HG02981 (cell line): Measurements from ENCODE around the gene TGFBR2.
"Not testable (repeated sequence)": the region's sequence is repeated elsewhere in the genome, so short reads cannot be mapped to it uniquely, and the experiment has no call there.

ENCODE experiments used
- ATAC-seq: cut with Tn5 transposase; IDR thresholded peaks from one replicate; pipeline ENCODE4 v1.9.1; 2021; ENCODE audit warnings: mild to moderate bottlenecking, moderate library complexity; ENCODE audit not compliant: unreplicated experiment

Gene TGFBR2

DNA sequence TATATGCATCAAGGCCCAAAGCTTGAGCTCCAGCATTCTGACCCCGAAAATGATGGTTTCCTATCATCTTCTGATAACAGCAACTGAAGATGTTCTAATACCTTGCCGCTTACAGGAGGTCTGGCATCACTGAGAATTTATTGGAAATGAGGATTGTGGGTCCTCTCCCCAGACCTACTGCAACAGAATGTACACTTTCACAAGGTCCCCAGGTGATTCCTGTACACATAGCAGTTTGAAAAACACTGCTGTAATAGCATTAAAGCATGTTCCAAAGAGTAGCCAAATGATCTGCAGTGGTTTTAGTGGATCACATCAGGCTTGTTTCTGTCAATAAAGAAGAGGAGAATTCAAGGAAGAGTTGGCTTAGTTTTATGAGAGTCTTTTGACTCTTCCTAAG is 11.3 kb downstream of the TGFBR2 start:
- no peak for ATAC-seq

DNA sequence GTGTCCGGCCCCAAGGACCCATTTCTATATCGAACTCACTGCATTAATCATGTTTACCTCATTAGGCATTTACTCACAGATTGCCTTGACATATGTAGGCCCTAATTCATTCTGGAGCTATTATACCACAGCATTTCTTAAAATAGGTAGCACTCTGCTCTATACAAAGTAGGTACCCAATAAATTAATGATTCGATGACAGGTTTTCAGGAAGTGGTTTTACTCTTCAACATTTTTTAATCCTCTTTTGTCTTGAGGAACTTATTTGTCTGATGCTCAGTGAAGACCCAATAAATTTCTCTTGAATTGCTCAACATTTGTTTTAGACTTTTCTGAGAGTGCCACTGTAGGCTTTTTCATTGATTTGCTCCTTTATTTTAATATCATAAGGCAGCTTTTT is 12.1 kb downstream of the TGFBR2 start:
- ATAC-seq = no peak

DNA sequence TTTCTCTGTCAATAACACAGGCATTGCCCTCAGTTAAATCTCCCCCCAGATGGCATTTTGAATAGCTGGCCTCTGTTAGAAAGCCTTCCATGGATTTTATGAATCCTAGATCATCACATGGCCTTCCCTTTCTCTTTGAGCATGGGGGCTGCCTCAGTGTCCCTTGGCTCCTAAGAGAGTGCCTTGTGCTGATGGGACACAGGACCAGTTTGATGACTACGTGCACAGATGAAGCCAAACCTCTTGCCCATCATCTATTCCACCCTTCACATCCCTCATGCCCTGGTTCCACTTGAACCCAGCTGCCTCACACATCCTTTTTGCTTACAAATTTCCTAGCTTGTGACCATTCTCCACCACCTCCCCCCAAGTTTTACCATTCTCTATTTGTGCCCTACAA is 12.9 kb downstream of the TGFBR2 start:
- ATAC-seq = no peak

DNA sequence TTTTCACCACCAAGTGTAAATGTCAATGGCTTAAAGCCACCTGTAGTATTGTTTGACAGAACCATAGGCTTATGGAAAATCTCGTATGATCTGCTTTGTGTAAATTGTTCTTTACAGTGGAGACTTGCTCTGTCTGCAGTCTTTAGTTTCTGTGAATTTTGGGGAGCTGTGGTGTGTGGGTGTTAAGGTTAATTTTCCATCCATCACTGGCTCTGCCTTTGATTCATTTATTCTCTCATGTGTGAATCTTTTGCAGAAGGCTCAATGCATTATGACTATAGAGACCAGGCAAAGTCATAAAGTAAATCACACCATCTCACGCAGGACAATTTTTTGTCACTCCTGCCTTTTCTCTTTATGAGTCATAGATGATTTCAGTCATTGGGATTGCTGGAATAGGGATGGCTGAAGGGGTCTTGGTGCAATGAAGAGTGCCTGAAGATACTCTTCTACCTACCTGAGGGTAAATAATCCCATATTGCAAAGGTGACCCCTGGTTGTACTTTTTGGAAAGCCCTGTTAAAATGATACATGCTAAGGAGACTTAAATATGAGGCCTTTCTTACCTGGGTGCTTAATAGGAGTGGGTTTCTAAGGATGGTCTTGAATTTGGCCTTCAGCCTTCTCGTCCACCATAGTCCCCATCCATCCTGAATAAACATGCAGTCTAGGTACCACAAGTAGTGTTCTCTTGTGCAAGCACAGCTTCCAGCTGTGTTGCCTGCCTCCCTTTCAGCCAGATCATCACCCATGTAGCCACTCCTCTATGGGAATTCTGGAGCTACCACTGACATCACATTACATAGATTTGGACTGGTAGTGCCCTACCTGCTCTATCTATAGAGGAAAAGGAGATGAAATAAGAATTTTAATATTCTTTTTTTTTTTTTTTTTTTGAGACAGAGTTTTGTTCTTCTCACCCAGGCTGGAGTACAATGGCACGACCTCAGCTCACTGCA is 14.3 kb downstream of the TGFBR2 start:
- no peak for ATAC-seq

DNA sequence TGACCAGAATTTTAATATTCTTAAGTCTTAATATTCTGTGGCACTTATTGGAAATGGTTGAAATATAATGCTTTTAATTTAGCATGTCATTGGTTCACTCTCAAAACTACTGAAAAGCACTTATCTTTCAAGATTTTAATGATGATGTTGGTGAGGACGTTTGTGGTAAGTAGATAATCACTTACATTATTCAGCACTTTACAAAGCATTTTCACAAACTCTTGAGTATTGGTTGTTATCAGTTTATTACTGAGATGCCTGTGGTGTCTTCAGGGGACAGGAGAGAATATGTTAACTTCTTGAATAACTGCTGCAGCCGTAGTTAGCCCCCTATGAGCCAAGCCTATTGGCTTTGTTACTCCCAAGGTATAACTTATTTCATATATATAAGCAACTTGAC is 15.2 kb downstream of the TGFBR2 start:
- ATAC-seq = no peak

DNA sequence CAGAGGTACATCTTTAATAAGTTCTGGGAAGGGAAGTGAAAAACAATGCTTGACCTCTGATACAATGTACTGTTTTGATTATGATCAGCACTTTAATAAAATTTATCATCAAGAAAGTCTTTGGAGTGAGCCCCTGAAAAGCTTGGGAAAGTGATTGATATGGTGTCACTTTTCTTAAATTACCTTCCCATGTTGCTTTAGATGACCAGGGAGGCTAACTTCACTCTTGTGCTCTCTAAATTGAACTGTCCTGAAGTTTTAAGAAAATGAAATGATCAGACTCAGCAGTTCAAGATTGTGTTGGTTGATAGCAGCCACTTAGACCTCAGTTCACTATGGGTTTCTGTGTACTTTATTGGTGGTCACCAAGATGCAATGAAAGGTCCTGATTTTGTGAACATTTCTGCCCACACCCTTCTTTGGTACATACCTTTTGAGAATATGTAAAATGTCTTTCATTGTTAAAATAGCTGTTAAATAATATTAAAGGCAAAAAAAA is 15.7 kb downstream of the TGFBR2 start:
- no peak for ATAC-seq

DNA sequence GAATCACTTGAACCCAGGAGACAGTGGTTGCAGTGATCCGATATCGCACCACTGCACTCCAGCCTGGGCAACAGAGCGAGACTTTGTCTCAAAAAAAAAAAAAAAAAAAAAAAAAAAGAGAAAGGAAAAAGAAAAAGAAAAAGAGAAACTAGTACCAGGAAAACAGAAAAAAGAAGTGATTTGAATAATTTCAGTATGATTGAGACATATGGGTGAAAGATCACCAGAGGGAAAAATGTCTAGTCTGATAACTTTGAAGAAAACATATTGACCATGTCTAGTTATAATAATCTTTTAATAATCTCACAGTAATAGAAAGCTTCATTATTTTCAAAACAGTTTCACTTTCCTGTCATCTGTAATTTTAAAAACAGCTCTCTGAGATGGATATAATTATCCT is 16.4 kb downstream of the TGFBR2 start:
- no peak for ATAC-seq

DNA sequence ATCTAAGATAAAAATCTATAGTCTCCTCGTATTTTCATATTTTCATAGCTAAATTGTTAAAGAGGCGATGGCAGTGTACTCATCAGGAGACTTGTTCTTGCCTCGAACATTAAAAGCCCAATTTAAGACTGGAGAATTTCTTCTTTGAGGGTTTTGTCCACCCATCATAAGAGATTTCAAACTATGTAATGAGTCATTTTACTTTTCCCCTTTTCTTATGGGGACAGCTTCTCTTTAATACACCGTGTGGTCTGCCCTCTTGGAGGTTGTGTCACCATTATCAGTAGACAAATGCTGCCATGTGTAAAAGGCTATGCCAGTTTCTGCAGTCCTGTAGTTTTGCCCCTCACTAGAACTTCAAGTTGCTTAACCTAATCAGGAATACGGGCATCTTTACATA is 16.9 kb downstream of the TGFBR2 start:
- ATAC-seq = no peak

DNA sequence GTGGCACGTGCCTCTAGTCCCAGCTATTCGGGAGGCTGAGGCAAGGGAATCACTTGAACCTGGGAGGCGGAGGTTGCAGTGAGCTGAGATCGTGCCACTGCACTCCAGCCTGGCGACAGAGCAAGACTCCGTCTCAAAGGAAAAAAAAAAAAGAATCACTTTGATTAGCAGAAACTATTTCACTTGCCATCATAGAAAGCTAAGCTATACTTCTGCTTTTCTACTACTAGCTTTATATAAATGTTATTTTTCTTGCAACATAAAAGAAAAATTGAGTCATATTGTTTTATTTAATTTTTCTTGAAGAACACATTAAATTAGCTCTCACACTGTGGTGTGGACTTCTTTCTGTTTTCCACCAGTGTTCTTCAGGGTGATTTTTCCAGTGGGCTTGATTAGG is 18.1 kb downstream of the TGFBR2 start:
- ATAC-seq = not testable (repeated sequence)

DNA sequence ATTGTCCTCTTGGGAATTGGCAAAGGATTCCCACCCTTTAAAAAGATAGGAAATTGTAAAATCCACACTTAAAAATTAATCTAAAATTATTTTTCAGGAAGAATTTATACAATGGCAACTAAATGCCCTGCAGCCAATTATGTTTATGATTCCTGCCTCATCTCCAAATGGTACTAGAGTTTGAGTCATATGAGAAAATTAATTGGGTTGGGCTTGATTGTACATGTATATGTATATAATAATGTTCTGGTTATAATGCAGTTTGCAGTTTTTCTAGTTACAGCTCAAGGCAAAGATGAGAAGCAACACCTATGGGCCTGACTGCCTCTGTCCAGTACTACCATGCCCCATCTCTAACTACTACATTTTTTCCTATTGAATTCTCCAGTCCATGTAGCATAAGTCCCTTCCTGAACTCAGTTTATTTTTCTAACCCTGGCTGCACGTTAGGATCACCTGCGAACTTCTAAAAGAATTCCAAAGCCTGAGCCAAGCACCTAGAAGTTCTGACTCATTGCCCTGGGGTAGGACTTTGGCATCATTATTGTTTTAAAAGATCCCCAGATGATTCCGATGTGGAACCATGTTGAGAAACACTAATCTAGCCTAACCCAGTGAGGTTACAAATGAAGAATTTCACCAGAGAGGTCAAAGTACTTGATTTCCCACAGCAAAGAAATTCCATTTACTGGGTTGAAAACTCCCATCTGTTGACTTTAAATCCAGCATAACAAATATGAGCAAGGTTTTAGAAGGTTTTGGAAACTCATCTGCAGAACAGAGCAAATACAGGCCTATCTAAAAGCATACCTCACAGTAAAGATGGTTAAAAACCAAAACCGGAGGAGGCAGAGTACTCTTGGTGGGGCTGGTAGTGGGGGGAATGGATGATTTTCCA is 19.4 kb downstream of the TGFBR2 start:
- no peak for ATAC-seq

DNA sequence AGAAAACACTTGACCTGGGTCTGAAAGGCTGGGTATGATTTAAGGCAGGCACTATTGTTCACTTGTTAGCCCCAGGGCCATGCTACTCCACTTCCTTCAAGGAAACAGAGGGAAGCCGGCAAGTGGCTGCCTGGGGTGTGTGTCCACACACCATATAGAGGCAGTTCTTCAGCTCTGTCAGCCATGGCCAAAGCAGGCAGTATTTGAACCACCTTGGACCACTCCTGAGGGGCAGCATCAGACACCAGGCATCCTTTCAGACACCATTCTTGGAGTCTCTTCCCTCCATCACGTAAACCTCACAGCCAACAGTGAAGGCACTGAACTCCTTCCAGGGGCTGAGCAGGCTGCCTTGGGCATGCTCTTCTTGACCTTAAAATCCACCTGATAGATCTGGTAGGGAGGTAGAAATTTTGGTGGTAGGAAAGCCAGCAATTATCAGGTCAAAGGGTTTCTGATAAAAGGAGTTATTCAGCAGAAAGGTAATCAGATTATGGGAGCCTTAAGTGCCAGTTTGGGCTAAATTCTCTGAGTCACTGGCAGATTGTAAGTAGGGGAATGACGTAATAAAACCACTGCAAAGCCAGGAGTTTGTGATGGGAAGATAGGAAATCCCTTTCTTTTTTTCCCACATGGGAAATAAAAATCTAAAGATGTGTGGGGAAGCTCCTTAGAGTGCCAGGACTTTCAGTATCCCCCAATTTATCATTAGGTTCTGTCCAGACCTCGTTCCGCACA is 20.2 kb downstream of the TGFBR2 start:
- no peak for ATAC-seq

DNA sequence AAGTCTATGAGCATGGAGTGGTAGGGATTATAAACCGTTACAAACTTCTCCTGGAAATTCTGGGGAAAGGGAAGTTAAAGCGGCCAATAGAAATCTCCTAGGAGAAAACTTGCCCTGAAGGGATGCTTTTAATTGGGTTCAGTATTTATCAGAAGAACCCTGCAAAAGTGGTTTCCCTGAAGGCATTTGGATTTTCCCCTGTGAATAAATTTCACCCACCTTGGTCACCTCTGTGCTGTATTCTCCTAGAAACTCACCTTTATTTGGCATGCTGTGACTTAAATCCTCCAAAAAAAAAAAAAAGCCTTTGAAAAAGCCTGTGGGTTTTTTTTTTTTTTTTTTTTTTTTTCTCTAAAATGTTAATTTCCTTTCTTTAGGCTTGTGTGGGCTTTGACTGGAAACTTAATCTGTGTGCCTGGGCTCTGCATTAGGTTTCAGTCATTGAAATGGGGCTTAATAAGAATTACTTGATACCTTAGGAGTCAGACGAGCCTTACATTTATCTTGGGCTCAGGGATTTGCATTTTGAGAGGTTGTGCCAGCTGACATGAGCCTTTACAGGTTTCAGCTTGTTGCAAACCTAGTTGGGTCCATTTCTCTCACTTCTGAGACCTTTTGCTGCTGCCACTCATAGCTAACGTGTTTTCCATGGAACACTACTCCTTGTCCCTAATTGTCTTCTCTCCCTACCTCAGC is 22.0 kb downstream of the TGFBR2 start:
- ATAC-seq = no peak

DNA sequence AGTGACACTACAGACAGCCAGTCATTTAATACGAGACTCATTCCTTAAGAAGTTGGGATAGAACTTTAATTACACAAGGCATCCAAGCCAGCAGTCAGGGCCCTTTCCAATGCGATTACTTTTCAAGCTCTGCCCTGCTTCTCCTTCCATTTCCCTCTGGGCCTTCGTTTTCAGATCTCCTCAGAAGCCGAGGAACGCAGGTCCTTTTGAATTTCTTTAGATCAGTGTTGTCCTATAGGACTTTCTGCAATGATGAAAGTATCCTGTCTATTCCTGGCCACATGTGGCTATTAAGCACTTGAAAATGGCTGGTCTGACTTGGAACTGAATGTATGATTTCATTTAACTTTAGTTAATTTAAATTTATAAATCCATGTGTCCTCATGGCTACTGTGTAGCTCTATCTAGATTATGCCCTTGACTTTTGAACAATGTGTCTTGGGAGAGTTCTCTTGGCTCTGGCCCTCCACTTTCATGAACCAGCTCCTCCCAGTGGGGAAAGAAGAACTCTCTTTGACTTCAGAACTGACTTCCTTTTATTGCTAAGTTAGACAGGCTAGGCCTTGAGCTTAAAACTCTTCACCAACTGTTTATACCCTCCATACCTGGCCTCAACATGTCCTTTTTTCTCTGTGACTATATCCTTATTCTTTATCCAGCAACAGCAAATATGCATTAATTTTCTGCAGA is 22.6 kb downstream of the TGFBR2 start:
- no peak for ATAC-seq

DNA sequence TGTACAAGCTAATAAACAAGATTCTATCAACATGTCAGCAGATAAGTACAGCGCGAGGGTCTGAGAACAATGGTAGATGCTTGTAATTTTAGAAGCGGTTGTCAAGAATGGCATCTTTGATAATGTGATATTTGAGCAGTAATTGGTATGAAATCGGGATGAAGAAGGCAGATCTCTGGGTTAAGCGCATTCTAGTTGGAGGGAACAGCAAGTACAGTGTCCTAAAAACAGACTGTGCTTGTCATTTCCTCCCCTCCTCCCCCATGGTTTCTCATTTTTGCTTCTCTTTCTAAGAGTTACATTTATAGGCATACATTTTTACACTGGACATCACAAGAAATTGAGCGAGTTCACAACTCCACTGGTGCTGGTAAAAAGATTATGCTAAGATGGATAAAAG is 23.3 kb downstream of the TGFBR2 start:
- ATAC-seq = no peak

DNA sequence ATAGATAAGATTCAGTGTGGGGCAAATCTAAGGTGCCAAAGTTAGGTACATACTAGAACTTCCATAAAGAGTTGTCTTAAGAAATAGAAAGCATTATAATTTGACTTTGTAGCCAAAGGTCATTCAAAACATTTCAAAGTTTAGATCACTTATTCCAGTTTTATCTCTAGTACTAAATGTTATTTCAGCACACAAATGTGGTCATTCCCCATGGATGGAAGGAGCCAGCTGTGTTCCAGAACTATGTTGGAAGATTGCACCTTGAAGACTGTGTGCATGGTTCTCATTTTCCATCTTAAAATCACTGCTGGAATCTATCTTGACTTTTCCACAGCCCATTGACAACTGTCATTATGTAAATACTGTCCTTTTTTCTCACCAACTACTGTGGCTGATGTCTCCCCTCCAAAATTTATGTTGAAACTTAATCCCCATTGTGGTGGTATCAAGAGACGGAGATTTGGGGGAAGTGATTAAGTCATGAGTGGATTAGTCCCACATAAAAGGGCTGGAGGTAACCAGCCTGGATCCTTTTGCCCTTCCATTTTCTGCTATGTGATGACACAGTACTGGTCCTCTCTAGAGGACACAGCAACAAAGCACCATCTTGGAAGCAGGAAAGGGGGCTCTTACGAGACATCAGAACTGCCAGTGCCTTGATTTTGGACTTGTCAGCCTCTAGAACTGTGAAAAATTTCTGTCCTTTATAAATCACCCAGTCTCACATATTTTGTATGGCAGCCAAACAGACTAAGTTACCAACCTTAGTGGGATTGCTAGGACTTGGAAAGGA is 24.0 kb downstream of the TGFBR2 start:
- no peak for ATAC-seq

DNA sequence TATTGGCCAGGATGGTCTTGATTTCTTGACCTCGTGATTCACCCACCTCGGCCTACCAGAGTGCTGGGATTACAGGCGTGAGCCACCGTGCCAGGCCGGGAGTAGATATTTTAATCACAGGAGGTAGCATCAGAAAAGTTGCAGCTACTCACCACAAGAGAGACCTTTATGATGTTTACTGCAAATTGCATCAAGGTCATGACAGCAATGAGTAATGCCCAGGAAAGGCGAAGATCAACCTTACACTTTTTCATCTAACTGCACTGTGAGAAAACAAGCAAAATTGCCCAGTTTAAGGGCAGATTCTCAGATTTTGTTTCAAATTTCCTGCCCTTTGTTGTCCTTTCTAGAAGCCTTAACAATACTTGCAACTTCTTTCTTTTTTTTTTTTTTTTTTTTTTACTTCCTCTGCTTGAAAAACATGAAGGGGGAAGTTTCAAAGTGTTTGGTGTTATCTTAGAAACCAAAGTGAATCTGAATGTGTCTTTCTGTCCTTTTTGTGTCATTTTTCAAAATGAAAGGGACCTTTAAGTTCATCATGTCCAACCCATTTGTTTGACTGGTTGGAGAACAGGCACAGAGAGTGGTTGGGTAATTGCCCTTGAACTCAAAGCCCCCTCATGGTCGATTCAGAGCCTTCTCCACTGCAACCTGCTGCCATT is 25.0 kb downstream of the TGFBR2 start:
- no peak for ATAC-seq

DNA sequence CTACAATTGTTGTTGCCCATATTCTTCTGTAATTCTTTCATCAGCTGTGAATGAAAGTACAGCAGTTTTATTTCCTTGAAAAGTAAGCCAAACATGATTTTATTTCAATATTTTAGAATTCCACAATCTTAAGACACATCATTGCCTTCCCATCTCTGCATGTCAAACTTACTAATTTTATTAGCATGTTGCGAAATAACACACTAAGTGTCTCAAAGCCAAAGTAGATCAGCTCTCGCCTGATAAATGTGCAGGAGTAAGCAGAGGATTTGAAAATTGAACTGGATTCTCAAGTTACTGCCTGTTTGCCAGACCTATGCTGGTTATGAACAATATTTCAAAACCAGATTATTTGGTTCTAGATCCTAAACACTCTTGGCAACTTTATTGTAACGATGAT is 25.7 kb downstream of the TGFBR2 start:
- no peak for ATAC-seq

DNA sequence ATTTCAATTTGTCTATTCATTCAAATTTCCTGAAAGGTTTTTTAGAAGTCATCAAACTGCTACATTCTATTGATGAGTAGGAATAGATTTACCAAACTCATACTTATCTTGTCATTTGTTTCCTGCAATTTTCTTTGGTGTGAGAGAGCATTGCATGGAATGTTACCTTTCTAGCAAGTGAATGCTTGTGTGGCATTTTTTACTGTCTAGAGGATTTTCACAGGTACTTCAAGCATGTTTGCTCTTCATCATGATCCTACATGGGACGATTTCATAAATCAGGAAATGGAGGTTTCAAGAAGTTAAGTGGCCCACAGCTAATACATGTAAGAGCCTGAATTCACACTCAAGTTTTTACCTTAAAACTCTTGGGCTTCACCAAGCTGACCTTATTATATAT is 26.1 kb downstream of the TGFBR2 start:
- ATAC-seq = no peak
